IPS DF 19.7 (cell line): ENCODE measurements around the gene AMMECR1L.
A peak's percentile ranks its signal among the peaks of the same experiment; 100 is the strongest.
"Not testable (repeated sequence)": the region's sequence is repeated elsewhere in the genome, so short reads cannot be mapped to it uniquely, and the experiment has no call there.

Experiments used
- DNase-seq: peaks from one replicate; pipeline ENCODE4 v3.0.0-alpha.2; 2013; ENCODE audit warnings: low read depth, low spot score

Gene AMMECR1L

DNA sequence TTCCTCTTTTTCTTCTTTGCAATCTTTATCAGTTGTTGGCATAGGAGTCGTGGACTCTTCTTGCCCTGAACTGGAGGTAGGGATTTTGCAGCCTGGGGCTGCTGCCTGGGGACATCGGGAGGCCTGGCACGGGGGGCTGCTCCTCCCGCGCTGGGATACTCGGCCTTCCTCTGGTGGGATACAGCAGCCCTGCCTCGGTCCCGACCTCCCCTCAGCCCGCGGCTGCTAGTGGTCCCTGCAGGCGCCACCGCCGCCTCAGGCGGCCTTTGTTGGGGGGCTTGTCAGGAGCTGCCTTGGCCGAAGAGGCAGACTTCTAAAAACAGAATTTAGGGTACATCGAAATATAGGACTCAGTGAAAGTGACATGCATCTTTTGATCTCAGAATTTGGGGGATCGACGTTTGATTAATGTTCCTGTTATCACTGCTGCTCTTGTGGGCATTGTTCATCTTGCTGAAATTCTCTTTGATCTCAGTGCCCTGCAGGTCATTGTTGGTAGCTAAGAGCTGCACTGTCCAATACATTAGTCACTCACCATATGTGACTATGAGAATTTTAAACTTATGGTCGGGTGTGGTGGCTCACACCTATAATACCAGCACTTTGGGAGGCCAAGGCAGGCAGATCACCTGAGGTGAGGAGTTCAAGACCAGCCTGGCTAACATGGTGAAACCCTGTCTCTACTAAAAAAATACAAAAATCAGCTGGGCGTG is 44.1 kb downstream of the AMMECR1L start:
- no peak for DNase-seq

DNA sequence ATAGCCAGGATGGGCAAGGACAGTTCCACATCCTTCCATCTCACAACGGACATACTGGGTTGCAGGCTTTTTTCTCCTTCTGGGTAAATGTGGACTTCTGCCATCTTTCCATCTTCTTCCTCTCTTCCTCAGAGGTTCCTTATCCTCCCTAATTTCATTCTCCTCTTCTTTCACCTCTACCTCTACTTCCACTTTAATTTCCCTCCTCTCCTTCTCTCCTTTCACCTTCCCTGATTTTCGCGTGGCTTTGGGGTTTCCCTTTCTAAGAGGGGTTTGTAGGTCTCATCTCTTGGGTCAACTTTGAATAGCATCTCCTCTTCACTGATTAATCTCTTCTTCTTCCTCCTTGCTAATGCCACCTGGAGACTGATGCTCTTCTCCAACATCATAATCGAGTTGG is 44.9 kb downstream of the AMMECR1L start:
- DNase-seq: no peak

GRCh38 chr2:127834951-127835350 is 50.8 kb downstream of the AMMECR1L start:
- DNase-seq: no peak

GRCh38 chr2:127829845-127830246 is 55.9 kb downstream of the AMMECR1L start:
- DNase-seq: peak; percentile 48

DNA sequence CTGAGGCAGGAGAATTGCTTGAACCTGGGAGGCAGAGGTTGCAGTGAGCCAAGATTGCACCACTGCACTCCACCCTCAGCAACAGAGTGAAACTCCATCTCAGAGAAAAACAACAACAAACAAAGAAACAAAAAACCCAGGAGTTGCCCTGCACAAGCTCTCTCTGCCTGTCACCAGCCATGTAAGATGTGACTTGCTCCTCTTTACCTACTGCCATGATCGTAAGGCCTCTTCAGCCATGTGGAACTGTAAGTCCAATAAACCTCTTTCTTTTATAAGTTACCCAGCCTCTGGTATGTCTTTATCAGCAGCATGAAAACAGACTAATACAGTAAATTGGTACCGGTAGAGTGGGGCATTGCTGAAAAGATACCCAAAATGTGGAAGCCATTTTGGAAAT is 59.0 kb downstream of the AMMECR1L start:
- not testable (repeated sequence) for DNase-seq

DNA sequence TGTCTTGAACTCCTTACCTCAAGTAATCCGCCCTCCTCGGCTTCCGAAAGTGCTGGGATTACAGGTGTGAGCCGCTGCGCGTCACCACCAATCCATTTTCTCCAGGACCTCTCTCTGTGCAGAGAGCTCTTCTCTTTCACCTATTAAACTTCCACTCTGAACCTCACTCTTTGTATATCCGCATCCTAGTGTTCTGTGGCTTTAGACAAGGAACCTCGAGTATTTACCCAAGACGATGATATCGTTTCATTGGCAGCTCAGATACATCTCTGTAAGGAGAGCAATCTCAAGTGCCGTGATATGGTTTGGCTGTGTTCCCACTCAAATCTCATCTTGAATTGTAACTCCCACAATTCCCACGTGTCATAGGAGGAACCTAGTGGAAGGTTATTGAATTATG is 59.7 kb downstream of the AMMECR1L start:
- DNase-seq: no peak

DNA sequence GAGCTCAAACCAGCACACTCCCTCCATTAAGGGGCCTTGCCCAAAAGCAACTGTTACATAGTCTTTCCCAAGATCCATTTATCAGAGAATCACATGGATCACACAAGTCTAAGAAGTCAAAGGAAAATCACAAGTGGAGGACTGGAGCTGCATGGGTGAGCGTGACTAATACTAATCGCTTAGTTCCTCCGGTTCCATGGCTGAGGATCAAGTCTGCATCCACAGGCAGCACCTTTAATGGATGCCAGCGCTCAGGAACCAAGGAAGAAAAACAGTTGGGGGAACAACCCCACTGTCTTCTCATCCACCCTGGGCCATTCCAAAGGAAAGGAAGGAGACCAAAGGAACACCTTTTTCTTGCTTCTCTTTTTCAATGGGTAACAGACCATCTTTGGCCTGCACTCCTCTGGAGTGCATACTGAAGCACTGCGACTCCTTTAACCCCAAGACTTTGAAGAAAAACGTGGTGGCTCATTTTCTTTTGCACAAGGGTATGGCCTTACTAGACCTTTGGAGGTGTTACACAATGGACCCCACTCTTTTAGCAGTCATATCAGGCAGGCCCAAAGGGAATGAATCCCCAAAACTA is 65.6 kb downstream of the AMMECR1L start:
- DNase-seq: no peak

GRCh38 chr2:127818794-127819425 is 66.8 kb downstream of the AMMECR1L start:
- DNase-seq: no peak

DNA sequence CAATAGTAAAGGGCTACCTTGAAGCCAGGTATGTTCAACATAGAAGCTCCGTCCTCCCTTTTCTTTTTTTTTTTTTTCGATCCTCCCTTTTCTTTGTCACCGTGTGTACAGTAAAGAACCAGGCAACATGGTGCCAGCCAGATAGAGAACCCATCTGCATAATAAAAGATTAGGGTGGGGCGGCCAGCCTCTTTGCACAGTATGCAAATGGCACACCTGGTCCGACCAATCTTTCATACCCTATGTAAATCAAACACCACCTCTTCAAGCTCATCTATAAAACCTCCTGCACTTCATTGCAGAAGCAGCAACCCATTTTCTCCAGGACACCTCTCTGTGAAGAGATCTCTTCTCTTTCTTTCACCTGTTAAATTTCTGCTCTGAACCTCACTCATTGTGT is 67.5 kb downstream of the AMMECR1L start:
- DNase-seq: no peak

- DNase-seq: no peak
Observed at GRCh38 chr2:127814677-127815076, 71.1 kb downstream of the AMMECR1L start.

GRCh38 chr2:127812441-127812840 is 73.3 kb downstream of the AMMECR1L start:
- DNase-seq: not testable (repeated sequence)
